HEK293 (cell line): ENCODE measurements around the gene ARHGAP42.

Source experiments
- CTCF ChIA-PET: fragments of 350-600 bp; formaldehyde crosslinking; extraction: SDS; loops from one replicate; lab custom pipeline; 2021; ENCODE audit warnings: antibody characterized with exemption; lab: Yijun Ruan, JAX
- POLR2A ChIA-PET: fragments of 300-600 bp; formaldehyde crosslinking; extraction: SDS; loops from one replicate; lab custom pipeline; 2020; ENCODE audit warnings: antibody characterized with exemption, inconsistent platforms; lab: Yijun Ruan, JAX
- H3K27ac ChIP-seq: fragments of 200-500 bp; sonication (Bioruptor generic); 2 replicates; pipeline ENCODE4 v1.5.1; 2014; ENCODE audit warnings: low read depth, low read length, control low read depth, inconsistent platforms; ENCODE audit errors: extremely low read depth
- H3K36me3 ChIP-seq, 2 experiments: fragments of 200-500 bp in 1 of 2; sonication (Bioruptor generic) in 1 of 2; 1 replicate in 1 of 2; 2 replicates in 1 of 2; pipeline ENCODE4 v1.5.1; 2014 to 2017; ENCODE audit warnings: inconsistent platforms in 2 of 2, low read length in 2 of 2; ENCODE audit not compliant: control insufficient read depth in 2 of 2, insufficient read depth in 1 of 2
- H3K4me1 ChIP-seq: fragments of 200-500 bp; sonication (Bioruptor generic); 2 replicates; pipeline ENCODE4 v1.5.1; 2014; ENCODE audit warnings: mild to moderate bottlenecking, low read length, inconsistent platforms; ENCODE audit not compliant: control insufficient read depth, insufficient read depth
- H3K4me3 ChIP-seq: 2 replicates; pipeline ENCODE4 v1.5.1; 2011; ENCODE audit warnings: low read depth, mild to moderate bottlenecking, control low read depth, low read length, moderate library complexity
- H3K9me3 ChIP-seq: fragments of 200-500 bp; sonication (Bioruptor generic); 2 replicates; pipeline ENCODE4 v1.5.1; 2014; ENCODE audit warnings: low read depth, low read length, inconsistent platforms; ENCODE audit not compliant: control insufficient read depth, insufficient read depth
- HOXA7 ChIP-seq: sonication (generic); formaldehyde crosslinking; IDR thresholded peaks from 2 replicates; pipeline ENCODE4 v1.8.1; 2022; ENCODE audit warnings: missing genetic modification reagents, borderline replicate concordance
- MZF1 ChIP-seq: fragments of 450-650 bp; formaldehyde crosslinking; IDR thresholded peaks from 2 replicates; pipeline ENCODE4 v1.5.1; 2017; ENCODE audit warnings: missing biosample characterization, missing genetic modification characterization, borderline replicate concordance
- SETDB1 ChIP-seq: IDR thresholded peaks from one replicate; pipeline ENCODE4 v1.6.1; 2017; ENCODE audit warnings: mild to moderate bottlenecking, low read length, moderate library complexity, mixed read lengths; ENCODE audit not compliant: insufficient read length
- ZBTB1 ChIP-seq: fragments of 450-650 bp; formaldehyde crosslinking; IDR thresholded peaks from 2 replicates; pipeline ENCODE4 v1.5.1; 2016; ENCODE audit warnings: missing biosample characterization, missing genetic modification characterization
- ZBTB20 ChIP-seq: fragments of 450-650 bp; formaldehyde crosslinking; IDR thresholded peaks from 2 replicates; pipeline ENCODE4 v1.5.1; 2016; ENCODE audit warnings: missing biosample characterization, missing genetic modification characterization
- ZNF10 ChIP-seq: fragments of 450-650 bp; formaldehyde crosslinking; IDR thresholded peaks from 2 replicates; pipeline ENCODE4 v1.5.1; 2017; ENCODE audit warnings: missing biosample characterization, missing genetic modification characterization
- ZNF416 ChIP-seq: fragments of 450-650 bp; formaldehyde crosslinking; IDR thresholded peaks from 2 replicates; pipeline ENCODE4 v1.5.1; 2016; ENCODE audit warnings: missing biosample characterization, missing genetic modification characterization
- ZNF529 ChIP-seq: fragments of 450-650 bp; formaldehyde crosslinking; IDR thresholded peaks from 2 replicates; pipeline ENCODE4 v1.5.1; 2017; ENCODE audit warnings: missing genetic modification characterization, missing biosample characterization; ENCODE audit not compliant: insufficient replicate concordance
- ZNF548 ChIP-seq: fragments of 450-650 bp; formaldehyde crosslinking; IDR thresholded peaks from 2 replicates; pipeline ENCODE4 v1.5.1; 2016; ENCODE audit warnings: missing biosample characterization, missing genetic modification characterization
- ZNF585B ChIP-seq: fragments of 450-650 bp; formaldehyde crosslinking; IDR thresholded peaks from 2 replicates; pipeline ENCODE4 v1.5.1; 2016; ENCODE audit warnings: missing biosample characterization, missing genetic modification characterization
- ZNF670 ChIP-seq: fragments of 450-650 bp; formaldehyde crosslinking; IDR thresholded peaks from 2 replicates; pipeline ENCODE4 v1.5.1; 2016; ENCODE audit warnings: missing biosample characterization, missing genetic modification characterization, low read depth
- ZNF843 ChIP-seq: fragments of 450-650 bp; formaldehyde crosslinking; IDR thresholded peaks from 2 replicates; pipeline ENCODE4 v1.5.1; 2016; ENCODE audit warnings: missing biosample characterization, missing genetic modification characterization
- TF ChIP-seq, protein P1 (sequence below): fragments of 450-650 bp; formaldehyde crosslinking; IDR thresholded peaks from 2 replicates; pipeline ENCODE4 v1.5.1; 2016; ENCODE audit warnings: missing biosample characterization, missing genetic modification characterization
- TF ChIP-seq, protein P2 (sequence below): fragments of 450-650 bp; formaldehyde crosslinking; conservative IDR thresholded peaks from 2 replicates; pipeline ENCODE4 v1.5.1; 2016; ENCODE audit warnings: low read depth, missing biosample characterization, missing genetic modification characterization
- TF ChIP-seq, protein P3 (sequence below): fragments of 450-650 bp; formaldehyde crosslinking; IDR thresholded peaks from 2 replicates; pipeline ENCODE4 v1.5.1; 2016; ENCODE audit warnings: missing biosample characterization, missing genetic modification characterization
- TF ChIP-seq, protein P4 (sequence below): fragments of 450-650 bp; formaldehyde crosslinking; IDR thresholded peaks from 2 replicates; pipeline ENCODE4 v1.5.1; 2016; ENCODE audit warnings: missing biosample characterization, missing genetic modification characterization, borderline replicate concordance

Gene ARHGAP42

DNA sequence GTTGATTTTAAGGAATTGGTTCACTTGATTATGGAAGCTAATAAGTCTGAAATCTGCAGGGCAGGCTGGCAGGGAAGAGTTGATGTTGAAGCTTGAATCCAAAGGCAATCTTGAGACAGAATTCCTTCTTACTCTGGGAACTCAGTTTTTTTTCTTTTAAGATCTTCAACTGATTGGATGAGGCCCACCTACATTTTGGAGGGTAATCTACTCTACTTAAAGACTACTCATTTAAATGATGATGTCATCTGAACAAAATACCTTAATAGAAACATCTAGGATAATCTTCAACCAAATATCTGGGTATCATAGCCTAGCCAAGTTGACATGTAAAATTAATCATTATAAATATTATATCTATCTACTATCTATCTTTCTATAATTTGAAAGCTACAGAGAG is 279.3 kb downstream of the ARHGAP42 start (continued):
- TF ChIP-seq, protein P1, sequence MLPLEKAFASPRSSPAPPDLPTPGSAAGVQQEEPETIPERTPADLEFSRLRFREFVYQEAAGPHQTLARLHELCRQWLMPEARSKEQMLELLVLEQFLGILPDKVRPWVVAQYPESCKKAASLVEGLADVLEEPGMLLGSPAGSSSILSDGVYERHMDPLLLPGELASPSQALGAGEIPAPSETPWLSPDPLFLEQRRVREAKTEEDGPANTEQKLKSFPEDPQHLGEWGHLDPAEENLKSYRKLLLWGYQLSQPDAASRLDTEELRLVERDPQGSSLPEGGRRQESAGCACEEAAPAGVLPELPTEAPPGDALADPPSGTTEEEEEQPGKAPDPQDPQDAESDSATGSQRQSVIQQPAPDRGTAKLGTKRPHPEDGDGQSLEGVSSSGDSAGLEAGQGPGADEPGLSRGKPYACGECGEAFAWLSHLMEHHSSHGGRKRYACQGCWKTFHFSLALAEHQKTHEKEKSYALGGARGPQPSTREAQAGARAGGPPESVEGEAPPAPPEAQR (tag by site-specific recombination) = no peak
- TF ChIP-seq, all 188 proteins: peak for 2

DNA sequence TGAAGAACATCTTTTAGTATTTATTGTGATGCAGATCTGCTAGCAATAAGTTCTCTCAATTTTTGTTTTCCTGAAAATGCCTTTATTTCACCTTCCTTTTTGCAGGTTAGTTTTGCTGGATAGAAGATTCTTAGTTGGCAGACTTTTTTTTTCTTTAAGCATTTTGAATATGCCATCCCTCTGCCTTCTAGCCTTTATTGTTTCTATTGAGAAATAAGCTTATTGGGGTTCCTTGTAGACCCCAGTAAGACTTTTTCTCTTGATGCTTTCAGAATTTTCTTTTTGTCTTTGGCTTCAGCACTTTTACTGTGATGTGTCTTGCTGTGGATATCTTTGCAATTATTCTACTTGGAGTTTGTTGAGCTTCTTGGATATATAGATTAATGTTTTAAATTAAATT is 281.9 kb downstream of the ARHGAP42 start:
- CTCF ChIA-PET = no interaction called here
- H3K4me1 ChIP-seq = no peaks in the 10 kb centered on the region
- H3K27ac ChIP-seq = no peak overlapping the region
- no peak for TF ChIP-seq ZNF670
- no peak for TF ChIP-seq ZNF548 (tag by site-specific recombination)
- TF ChIP-seq ZNF416 (tag by site-specific recombination) = no peak
- peak; percentile 63 for TF ChIP-seq SETDB1
- POLR2A ChIA-PET = no interaction called here
- peaks cover 0 to 19% of the 10 kb centered on the region in 2 experiments; a peak in 1 of 3 replicates for H3K36me3 ChIP-seq
- H3K9me3 ChIP-seq = no peaks in the 10 kb centered on the region
- H3K4me3 ChIP-seq = no peak overlapping the region

DNA sequence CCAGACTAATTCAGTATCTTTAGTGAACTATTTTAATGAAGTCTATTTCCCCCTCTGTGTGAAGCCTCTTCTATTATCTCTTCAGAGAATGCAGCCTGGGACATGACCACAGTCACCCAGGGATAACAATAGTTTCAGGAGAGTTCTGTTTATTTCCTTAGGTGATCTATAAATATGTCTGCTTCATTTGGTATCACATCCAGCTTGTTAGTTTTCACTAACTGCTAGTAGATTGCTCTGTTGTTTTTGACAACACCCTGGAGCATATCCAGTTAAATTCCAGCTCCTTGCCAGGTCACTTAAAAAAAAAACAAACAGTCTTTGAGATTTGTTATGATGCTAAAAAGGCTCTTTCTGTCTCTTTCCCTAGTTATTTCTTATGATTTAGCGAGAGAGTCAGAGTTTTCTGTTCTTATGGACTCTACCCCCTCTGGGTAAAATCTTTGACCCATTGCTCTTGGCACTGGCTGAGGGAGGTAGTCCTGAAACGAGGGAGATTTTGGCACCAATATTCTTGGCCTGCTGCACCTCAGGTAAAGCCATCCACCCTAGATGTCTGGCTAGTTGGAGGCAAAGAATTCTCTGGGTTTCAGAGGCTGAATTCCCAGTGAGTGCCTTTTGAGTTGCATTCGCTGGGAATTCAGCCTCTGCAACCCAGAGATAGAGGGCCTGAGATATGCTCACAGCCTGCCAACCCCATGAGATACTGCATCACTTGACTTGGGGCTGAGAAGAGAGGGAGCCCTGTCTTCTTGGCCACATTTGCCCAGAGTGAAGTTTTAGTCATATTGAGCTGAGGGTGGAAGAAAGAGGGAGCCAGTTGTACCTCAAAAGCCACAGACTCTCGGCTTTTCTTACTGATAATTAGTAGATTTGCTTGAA is 283.4 kb downstream of the ARHGAP42 start:
- TF ChIP-seq ZBTB20 (tag by site-specific recombination) (no peak), MZF1 (tag by site-specific recombination) (no peak), HOXA7 (CRISPR knock-in tag) (no peak), ZNF843 (tag by site-specific recombination) (no peak), ZNF585B (tag by site-specific recombination) (no peak), ZNF529 (no peak), ZNF10 (tag by site-specific recombination) (no peak), ZBTB1 (tag by site-specific recombination) (no peak)
- TF ChIP-seq, protein P2, sequence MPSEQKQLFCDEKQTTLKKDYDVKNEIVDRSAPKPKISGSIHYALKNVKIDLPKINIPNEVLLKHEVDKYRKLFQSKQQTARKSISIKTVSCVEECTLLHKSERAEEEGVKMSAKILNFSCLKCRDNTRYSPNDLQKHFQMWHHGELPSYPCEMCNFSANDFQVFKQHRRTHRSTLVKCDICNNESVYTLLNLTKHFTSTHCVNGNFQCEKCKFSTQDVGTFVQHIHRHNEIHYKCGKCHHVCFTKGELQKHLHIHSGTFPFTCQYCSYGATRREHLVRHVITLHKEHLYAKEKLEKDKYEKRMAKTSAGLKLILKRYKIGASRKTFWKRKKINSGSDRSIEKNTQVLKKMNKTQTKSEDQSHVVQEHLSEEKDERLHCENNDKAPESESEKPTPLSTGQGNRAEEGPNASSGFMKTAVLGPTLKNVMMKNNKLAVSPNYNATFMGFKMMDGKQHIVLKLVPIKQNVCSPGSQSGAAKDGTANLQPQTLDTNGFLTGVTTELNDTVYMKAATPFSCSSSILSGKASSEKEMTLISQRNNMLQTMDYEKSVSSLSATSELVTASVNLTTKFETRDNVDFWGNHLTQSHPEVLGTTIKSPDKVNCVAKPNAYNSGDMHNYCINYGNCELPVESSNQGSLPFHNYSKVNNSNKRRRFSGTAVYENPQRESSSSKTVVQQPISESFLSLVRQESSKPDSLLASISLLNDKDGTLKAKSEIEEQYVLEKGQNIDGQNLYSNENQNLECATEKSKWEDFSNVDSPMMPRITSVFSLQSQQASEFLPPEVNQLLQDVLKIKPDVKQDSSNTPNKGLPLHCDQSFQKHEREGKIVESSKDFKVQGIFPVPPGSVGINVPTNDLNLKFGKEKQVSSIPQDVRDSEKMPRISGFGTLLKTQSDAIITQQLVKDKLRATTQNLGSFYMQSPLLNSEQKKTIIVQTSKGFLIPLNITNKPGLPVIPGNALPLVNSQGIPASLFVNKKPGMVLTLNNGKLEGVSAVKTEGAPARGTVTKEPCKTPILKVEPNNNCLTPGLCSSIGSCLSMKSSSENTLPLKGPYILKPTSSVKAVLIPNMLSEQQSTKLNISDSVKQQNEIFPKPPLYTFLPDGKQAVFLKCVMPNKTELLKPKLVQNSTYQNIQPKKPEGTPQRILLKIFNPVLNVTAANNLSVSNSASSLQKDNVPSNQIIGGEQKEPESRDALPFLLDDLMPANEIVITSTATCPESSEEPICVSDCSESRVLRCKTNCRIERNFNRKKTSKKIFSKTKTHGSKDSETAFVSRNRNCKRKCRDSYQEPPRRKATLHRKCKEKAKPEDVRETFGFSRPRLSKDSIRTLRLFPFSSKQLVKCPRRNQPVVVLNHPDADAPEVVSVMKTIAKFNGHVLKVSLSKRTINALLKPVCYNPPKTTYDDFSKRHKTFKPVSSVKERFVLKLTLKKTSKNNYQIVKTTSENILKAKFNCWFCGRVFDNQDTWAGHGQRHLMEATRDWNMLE (tag by site-specific recombination) = no peak
- TF ChIP-seq, protein P3, sequence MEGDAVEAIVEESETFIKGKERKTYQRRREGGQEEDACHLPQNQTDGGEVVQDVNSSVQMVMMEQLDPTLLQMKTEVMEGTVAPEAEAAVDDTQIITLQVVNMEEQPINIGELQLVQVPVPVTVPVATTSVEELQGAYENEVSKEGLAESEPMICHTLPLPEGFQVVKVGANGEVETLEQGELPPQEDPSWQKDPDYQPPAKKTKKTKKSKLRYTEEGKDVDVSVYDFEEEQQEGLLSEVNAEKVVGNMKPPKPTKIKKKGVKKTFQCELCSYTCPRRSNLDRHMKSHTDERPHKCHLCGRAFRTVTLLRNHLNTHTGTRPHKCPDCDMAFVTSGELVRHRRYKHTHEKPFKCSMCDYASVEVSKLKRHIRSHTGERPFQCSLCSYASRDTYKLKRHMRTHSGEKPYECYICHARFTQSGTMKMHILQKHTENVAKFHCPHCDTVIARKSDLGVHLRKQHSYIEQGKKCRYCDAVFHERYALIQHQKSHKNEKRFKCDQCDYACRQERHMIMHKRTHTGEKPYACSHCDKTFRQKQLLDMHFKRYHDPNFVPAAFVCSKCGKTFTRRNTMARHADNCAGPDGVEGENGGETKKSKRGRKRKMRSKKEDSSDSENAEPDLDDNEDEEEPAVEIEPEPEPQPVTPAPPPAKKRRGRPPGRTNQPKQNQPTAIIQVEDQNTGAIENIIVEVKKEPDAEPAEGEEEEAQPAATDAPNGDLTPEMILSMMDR (tag by site-specific recombination) = no peak
- TF ChIP-seq, protein P4, sequence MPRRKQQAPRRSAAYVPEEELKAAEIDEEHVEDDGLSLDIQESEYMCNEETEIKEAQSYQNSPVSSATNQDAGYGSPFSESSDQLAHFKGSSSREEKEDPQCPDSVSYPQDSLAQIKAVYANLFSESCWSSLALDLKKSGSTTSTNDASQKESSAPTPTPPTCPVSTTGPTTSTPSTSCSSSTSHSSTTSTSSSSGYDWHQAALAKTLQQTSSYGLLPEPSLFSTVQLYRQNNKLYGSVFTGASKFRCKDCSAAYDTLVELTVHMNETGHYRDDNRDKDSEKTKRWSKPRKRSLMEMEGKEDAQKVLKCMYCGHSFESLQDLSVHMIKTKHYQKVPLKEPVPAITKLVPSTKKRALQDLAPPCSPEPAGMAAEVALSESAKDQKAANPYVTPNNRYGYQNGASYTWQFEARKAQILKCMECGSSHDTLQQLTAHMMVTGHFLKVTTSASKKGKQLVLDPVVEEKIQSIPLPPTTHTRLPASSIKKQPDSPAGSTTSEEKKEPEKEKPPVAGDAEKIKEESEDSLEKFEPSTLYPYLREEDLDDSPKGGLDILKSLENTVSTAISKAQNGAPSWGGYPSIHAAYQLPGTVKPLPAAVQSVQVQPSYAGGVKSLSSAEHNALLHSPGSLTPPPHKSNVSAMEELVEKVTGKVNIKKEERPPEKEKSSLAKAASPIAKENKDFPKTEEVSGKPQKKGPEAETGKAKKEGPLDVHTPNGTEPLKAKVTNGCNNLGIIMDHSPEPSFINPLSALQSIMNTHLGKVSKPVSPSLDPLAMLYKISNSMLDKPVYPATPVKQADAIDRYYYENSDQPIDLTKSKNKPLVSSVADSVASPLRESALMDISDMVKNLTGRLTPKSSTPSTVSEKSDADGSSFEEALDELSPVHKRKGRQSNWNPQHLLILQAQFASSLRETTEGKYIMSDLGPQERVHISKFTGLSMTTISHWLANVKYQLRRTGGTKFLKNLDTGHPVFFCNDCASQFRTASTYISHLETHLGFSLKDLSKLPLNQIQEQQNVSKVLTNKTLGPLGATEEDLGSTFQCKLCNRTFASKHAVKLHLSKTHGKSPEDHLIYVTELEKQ (tag by site-specific recombination) = no peak
- Histone ChIP-seq H3K27ac (no peak overlapping the region), H3K9me3 (no peaks in the 10 kb centered on the region), H3K4me1 (no peaks in the 10 kb centered on the region), H3K4me3 (no peak overlapping the region), H3K36me3 (peaks cover 0 to 11% of the 10 kb centered on the region in 2 experiments; a peak in 1 of 3 replicates)
- POLR2A ChIA-PET = no interaction called here
- CTCF ChIA-PET = interaction anchor here (0.7 kb wide), 1 partner anchor 393 kb away, joined by 3 read pairs; no protein-coding TSS in a partner anchor
